CD4-positive, CD25-positive, alpha-beta regulatory T cell (primary cell): ENCODE measurements around the gene ACTN4. TPM values are rescaled to one million over a fixed set of nuclear protein-coding genes. Genes with fewer than 3 reads are reported as not detected.
A peak's percentile ranks its signal among the peaks of the same experiment; 100 is the strongest.

Source experiments
- ATAC-seq, 2 donors: fragments of 150-1000 bp; cut with Tn5 transposase; one replicate each; pipeline ENCODE4 v1.10.0; 2021; ENCODE audit warnings: low read depth in 2 of 2, moderate number of reproducible peaks in 2 of 2, moderate library complexity in 1 of 2
- DNase-seq, 3 donors: peaks; one replicate each; pipeline versions ENCODE4 v3.0.0 to v3.0.0-alpha.2; 2012 to 2022; ENCODE audit warnings: mixed read lengths in 1 of 3
- H3K27ac ChIP-seq: one replicate; pipeline ENCODE4 v1.7.0; 2013; ENCODE audit warnings: mild to moderate bottlenecking, low read length; ENCODE audit not compliant: insufficient read depth, poor library complexity, severe bottlenecking
- H3K27me3 ChIP-seq: one replicate; pipeline ENCODE4 v1.7.0; 2013; ENCODE audit warnings: low read length; ENCODE audit not compliant: control insufficient read depth, insufficient read depth
- H3K36me3 ChIP-seq: one replicate; pipeline ENCODE4 v1.7.0; 2013; ENCODE audit warnings: mild to moderate bottlenecking, low read length, moderate library complexity; ENCODE audit not compliant: control insufficient read depth, insufficient read depth
- H3K4me1 ChIP-seq: 2 replicates; pipeline ENCODE4 v1.7.0; 2013; ENCODE audit warnings: mild to moderate bottlenecking, low read length; ENCODE audit not compliant: insufficient read depth, control insufficient read depth, poor library complexity, severe bottlenecking
- H3K4me3 ChIP-seq: one replicate; pipeline ENCODE4 v1.7.0; 2013; ENCODE audit warnings: low read depth, mild to moderate bottlenecking, low read length, moderate library complexity
- H3K9me3 ChIP-seq, 2 experiments: 1 replicate in 1 of 2; 2 replicates in 1 of 2; pipeline ENCODE4 v1.7.0; 2013; ENCODE audit warnings: low read length in 2 of 2, mild to moderate bottlenecking in 1 of 2, moderate library complexity in 1 of 2; ENCODE audit not compliant: control insufficient read depth in 2 of 2
- H3K27ac Mint-ChIP-seq, 3 donors: one replicate each; pipeline ENCODE4 v1.8.0; 2020 to 2022; ENCODE audit warnings: mild to moderate bottlenecking in 3 of 3, mixed read lengths in 3 of 3, moderate library complexity in 2 of 3
- H3K27me3 Mint-ChIP-seq: one replicate; pipeline ENCODE4 v1.8.0; 2022; ENCODE audit warnings: mild to moderate bottlenecking, mixed read lengths
- H3K36me3 Mint-ChIP-seq: one replicate; pipeline ENCODE4 v1.8.0; 2020; ENCODE audit warnings: mixed read lengths
- H3K4me1 Mint-ChIP-seq, 4 donors: one replicate each; pipeline ENCODE4 v1.8.0; 2020 to 2022; ENCODE audit warnings: mixed read lengths in 4 of 4, mild to moderate bottlenecking in 1 of 4
- H3K4me3 Mint-ChIP-seq, 4 donors: one replicate each; pipeline ENCODE4 v1.8.0; 2020 to 2022; ENCODE audit warnings: mild to moderate bottlenecking in 4 of 4, mixed read lengths in 4 of 4, moderate library complexity in 3 of 4
- H3K9me3 Mint-ChIP-seq, 7 donors: one replicate each; pipeline ENCODE4 v1.8.0; 2020 to 2022; ENCODE audit warnings: mixed read lengths in 7 of 7, mild to moderate bottlenecking in 3 of 7, moderate library complexity in 2 of 7
- polyA plus RNA-seq, 4 donors: library from polyadenylated mRNA; unstranded; fragments of 300-500 nt; fragmentation: Illumina TruSeq; gene quantifications; one replicate each; pipeline ENCODE4 v1.2.3, GENCODE V29; 2021
- total RNA-seq: library from RNA; stranded (reverse); gene quantifications from one replicate; pipeline ENCODE4 v1.2.3, GENCODE V29; 2022

The ACTN4 gene
- total and polyA plus RNA-seq, 5 donors from 2014 or later, result 11.2 to 323 (median 20.2) TPM

DNA sequence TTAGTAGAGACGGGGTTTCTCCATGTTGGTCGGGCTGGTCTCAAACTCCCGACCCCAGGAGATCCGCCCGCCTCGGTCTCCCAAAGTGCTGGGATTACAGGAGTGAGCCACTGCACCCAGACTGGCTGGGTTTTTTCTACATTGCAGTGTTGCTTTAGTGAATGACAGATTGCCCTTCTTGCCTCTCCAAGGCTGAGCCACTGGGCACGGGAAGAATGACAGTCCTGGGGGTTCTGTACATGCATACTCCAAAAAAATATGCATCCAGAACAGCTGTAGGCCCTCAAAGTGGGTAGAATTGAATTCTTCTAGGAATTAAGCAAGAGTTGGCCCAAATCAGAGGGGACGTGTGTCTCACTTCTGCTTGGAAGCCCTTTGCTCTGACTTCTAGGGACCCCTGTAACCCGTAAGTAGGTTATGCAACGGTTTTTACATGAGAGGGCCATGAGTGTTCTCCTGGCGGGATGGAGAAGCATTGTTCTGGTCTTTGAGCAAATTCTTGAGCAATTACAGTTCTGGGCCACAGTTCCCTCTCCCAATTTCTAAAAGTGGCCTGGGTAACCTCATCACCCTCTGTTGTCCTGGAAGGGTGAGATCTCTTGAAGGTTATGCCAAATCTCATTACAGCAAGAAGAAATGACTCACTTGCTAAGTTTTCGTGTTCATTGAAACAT, 3.6 kb downstream of the ACTN4 start:
- no peaks in the 10 kb centered on the region for H3K27me3 ChIP-seq

DNA sequence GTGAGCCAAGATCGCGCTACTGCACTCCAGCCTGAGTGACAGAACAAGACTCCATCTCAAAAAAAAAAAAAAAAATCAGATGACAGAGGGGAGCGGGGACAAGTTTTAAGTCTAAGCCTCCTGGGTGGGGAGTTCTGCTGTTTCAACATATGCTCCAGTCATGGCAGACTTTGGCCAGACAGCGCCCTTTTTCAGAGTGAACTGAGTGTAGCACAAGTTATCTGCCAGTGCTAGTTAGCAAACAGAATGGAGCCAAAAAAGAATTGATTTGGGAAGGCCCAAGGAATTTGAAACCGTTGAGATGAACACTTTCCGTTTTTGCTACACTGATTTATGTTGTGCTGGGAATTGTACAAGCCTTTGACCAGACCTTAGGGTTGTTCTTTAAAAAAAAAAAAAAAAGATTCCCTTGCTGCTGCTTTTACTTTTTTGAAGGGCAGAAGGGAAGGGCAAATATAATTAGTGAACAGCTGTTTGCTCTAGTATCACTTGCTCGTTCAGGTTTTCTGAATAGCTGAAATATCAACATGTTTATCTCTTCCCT, 5.7 kb downstream of the ACTN4 start:
- peaks cover 0 to 1% (median 0%) of the 10 kb centered on the region in 7 donors for H3K9me3 Mint-ChIP-seq
- no peak for ATAC-seq
- peaks cover 5% of the 10 kb centered on the region for H3K36me3 Mint-ChIP-seq
- Histone ChIP-seq H3K4me1 (peaks cover 93% of the 10 kb centered on the region), H3K27me3 (no peaks in the 10 kb centered on the region), H3K4me3 (peak overlapping the region; percentile 13), H3K9me3 (no peaks in the 10 kb centered on the region), H3K36me3 (peaks cover 6% of the 10 kb centered on the region), H3K27ac (peak overlapping the region; percentile 17)
- H3K4me1 Mint-ChIP-seq, result peaks cover 45 to 96% (median 73%) of the 10 kb centered on the region in 4 donors
- peaks cover 5% of the 10 kb centered on the region for H3K27me3 Mint-ChIP-seq
- H3K27ac Mint-ChIP-seq, result peak overlapping the region; percentile 41 to 55 (median 43)
- H3K4me3 Mint-ChIP-seq, result peak overlapping the region in 3 of 4 donors; percentile 0 to 79 (median 47)
- DNase-seq, result no peak

More for the DNA sequence above, 3.6 kb downstream of the ACTN4 start:
- H3K9me3 Mint-ChIP-seq, result peaks cover 0 to 2% (median 0%) of the 10 kb centered on the region in 7 donors
- peaks cover 79% of the 10 kb centered on the region for H3K4me1 ChIP-seq
- H3K36me3 Mint-ChIP-seq, result peaks cover 2% of the 10 kb centered on the region
- peaks cover 27 to 82% (median 58%) of the 10 kb centered on the region in 4 donors for H3K4me1 Mint-ChIP-seq
- DNase-seq (no peak), ATAC-seq (no peak)
- no peaks in the 10 kb centered on the region for H3K9me3 ChIP-seq
- peak overlapping the region; percentile 15 for H3K27ac ChIP-seq
- peaks cover 6% of the 10 kb centered on the region for H3K36me3 ChIP-seq
- peak overlapping the region; percentile 21 for H3K4me3 ChIP-seq
- H3K27me3 Mint-ChIP-seq, result peaks cover 5% of the 10 kb centered on the region
- H3K4me3 Mint-ChIP-seq, result peak overlapping the region; percentile 91 to 98 (median 96)
- peak overlapping the region in 1 of 3 donors; percentile 86 for H3K27ac Mint-ChIP-seq

- Histone ChIP-seq H3K36me3 (peaks cover 6% of the 10 kb centered on the region), H3K27ac (peak overlapping the region; percentile 83), H3K4me3 (peak overlapping the region; percentile 71), H3K27me3 (no peaks in the 10 kb centered on the region), H3K9me3 (no peaks in the 10 kb centered on the region), H3K4me1 (peaks cover 93% of the 10 kb centered on the region)
- Mint-ChIP-seq H3K4me1 (peaks cover 52 to 96% (median 75%) of the 10 kb centered on the region in 4 donors), H3K36me3 (peaks cover 9% of the 10 kb centered on the region), H3K27me3 (peaks cover 5% of the 10 kb centered on the region), H3K27ac (peak overlapping the region; percentile 73 to 90 (median 83)), H3K9me3 (no peaks in the 10 kb centered on the region), H3K4me3 (peak overlapping the region in 2 of 4 donors; percentile 64 to 79)
- no peak for DNase-seq
- no peak for ATAC-seq
Measured at GRCh38 chr19:38654628-38655055, 7.2 kb downstream of the ACTN4 start.

GRCh38 chr19:38655148-38655824, 7.8 kb downstream of the ACTN4 start:
- Mint-ChIP-seq H3K36me3 (peaks cover 9% of the 10 kb centered on the region), H3K27ac (peak overlapping the region; percentile 69 to 90 (median 80)), H3K4me1 (peaks cover 48 to 96% (median 74%) of the 10 kb centered on the region in 4 donors), H3K9me3 (no peaks in the 10 kb centered on the region), H3K27me3 (peaks cover 5% of the 10 kb centered on the region), H3K4me3 (peak overlapping the region; percentile 64 to 79 (median 79))
- peak overlapping the region; percentile 83 for H3K27ac ChIP-seq
- H3K9me3 ChIP-seq, result no peaks in the 10 kb centered on the region
- peak overlapping the region; percentile 71 for H3K4me3 ChIP-seq
- H3K27me3 ChIP-seq, result no peaks in the 10 kb centered on the region
- H3K36me3 ChIP-seq, result peaks cover 6% of the 10 kb centered on the region
- ATAC-seq, result peak; percentile 73 to 82
- DNase-seq, result peak in 1 of 3 donors; percentile 95
- peaks cover 88% of the 10 kb centered on the region for H3K4me1 ChIP-seq

GRCh38 chr19:38656171-38656981, 8.9 kb downstream of the ACTN4 start:
- Histone ChIP-seq H3K36me3 (peaks cover 6% of the 10 kb centered on the region), H3K27me3 (no peaks in the 10 kb centered on the region), H3K4me3 (peak overlapping the region; percentile 71), H3K9me3 (no peaks in the 10 kb centered on the region), H3K4me1 (peaks cover 84% of the 10 kb centered on the region), H3K27ac (peak overlapping the region; percentile 83)
- Mint-ChIP-seq H3K36me3 (peaks cover 18% of the 10 kb centered on the region), H3K4me1 (peaks cover 47 to 96% (median 72%) of the 10 kb centered on the region in 4 donors), H3K27me3 (peaks cover 5% of the 10 kb centered on the region), H3K4me3 (peak overlapping the region; percentile 64 to 79 (median 79)), H3K27ac (peak overlapping the region; percentile 69 to 90 (median 80)), H3K9me3 (peaks cover 0 to 1% (median 0%) of the 10 kb centered on the region in 7 donors)
- peak; percentile 38 to 43 for ATAC-seq
- DNase-seq, result peak; percentile 42 to 79 (median 71)

- ATAC-seq (peak; percentile 16 to 51), DNase-seq (peak in 2 of 3 donors; percentile 40 to 53)
- H3K27ac Mint-ChIP-seq, result peak overlapping the region; percentile 20 to 90 (median 90)
- peak overlapping the region; percentile 64 to 86 (median 79) for H3K4me3 Mint-ChIP-seq
- H3K36me3 ChIP-seq, result peaks cover 6% of the 10 kb centered on the region
- peaks cover 5% of the 10 kb centered on the region for H3K27me3 Mint-ChIP-seq
- H3K27me3 ChIP-seq, result no peaks in the 10 kb centered on the region
- H3K9me3 ChIP-seq, result no peaks in the 10 kb centered on the region
- peak overlapping the region; percentile 57 for H3K4me3 ChIP-seq
- H3K4me1 Mint-ChIP-seq, result peaks cover 47 to 94% (median 72%) of the 10 kb centered on the region in 4 donors
- peaks cover 84% of the 10 kb centered on the region for H3K4me1 ChIP-seq
- H3K27ac ChIP-seq, result peak overlapping the region; percentile 83
- peaks cover 15% of the 10 kb centered on the region for H3K36me3 Mint-ChIP-seq
- peaks cover 0 to 1% (median 0%) of the 10 kb centered on the region in 7 donors for H3K9me3 Mint-ChIP-seq
Measured at GRCh38 chr19:38657633-38658222, 10.3 kb downstream of the ACTN4 start.
